ENCODE data around the gene SERPINF2.
"Not testable (repeated sequence)": the region's sequence is repeated elsewhere in the genome, so short reads cannot be mapped to it uniquely, and the experiment has no call there.

Gene SERPINF2

DNA sequence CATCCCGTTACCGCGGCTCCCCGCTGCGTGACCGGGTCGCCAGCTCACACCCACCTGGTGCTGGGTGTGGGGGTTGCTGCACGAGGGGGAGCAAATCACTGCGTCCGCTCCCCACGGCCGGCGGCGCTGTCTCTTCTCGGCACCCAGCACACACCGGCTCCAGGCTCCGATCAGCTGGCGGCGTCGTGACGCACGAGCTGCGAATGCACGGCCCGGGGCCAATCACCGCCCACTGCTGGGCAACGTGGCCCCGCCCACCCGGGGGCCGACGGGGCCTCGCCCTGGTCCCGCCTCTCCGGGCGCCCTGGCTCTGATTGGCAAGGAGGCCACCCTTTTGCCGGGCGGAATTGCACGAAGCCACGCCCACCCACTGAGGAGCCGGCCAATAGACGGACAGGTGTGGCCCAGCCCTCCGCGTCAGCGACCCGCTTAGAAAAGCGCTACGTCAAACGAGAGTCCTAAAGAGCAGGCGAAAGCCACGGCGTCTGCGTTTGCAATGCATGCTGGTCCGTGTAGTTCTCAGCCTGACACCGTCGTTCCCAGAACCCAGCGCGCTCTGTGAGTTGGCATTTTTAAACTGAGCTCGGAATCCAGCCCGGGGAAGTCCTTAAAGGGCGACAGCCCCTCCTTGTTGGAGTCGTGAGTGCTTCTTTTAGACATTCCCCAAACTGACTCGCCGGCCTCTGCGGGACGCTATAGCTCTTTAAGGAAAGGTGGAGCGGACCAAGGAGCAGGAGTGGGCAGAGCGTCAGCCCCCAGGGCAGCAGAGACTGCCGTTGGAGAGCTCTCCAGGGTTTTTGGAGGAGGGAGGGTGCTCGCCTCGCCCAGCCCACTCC lies 26.4 kb upstream of the SERPINF2 start:
- peak overlapping the region; percentile 72 for H3K4me3 ChIP-seq (ENCODE audit: low read depth, low read length)

DNA sequence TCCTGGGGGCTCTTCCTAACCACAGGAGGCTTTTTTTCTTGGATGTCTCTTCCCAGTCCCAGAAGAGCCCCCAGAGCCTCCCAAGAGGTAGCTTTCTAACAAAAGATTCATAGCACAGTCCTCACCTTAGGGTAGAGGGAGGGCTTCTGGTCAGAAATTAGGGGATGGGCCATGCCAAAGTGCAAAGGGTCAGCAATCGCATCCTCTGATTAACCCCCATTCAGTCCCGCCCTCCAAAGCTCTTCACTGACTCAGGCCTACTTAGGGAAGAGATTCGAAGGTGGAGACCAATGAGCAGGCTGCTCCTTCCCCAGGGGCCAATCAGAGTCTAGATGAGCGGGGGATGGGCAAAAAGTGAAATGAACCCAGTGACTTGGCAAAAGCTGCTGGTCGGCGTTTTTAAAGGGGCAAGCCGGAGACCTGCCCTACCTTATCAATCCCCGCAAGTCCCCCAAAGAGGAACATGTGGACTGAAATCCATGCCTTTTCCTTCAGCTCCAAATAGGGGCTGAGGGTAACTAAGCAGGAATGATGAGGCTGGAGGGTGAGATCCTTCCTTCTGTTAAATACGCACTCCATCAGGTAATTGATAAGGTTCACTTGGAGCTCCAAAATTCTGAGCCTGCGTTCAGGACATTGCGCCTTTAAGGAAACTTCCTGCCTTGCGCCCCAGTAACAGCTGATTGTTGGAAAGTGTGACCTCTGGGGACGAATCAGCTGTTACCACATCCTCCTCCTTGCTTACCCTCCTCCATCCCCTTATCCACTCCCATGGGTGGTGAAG lies 25.6 kb upstream of the SERPINF2 start:
- H3K4me3 ChIP-seq (ENCODE audit: low read depth, low read length) = peak overlapping the region; percentile 52

DNA sequence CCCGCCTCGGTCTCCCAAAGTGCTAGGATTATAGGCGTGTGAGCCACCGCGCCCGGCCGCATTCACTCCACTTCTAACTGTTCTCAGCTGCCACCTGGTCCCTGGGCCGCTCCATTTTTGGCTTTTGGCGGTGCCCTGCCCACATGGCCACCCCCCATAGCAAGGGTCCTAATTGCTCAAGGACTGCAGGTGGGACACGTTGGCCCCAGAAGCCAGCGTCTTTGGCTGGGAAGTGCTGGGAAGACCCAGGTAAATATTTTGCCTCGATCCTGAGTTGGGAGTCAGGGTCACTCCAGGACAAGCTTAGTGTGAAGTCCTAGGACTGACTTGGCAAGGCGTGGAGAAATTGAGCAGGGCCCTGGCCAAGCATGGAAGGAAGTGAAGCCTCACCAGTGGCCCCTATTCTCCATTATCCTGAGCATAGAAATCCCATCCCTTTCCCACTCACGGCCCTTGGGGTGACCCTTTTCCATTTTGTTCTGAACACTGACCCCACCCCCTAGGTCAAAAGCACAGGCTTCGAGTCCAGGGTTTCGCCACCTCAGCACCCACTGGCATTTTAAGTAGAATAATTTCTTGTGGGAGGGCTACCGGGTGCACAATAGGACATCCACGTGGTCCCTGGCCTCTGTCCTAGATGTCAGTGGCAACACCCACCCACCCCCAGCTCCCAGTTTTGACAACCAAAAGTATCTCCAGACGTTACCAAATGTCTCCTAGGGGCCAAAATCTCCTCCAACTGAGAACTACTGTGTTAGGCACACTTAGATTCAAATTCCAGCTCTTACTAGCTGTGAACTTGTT lies 24.1 kb upstream of the SERPINF2 start:
- H3K4me3 ChIP-seq (ENCODE audit: low read depth, low read length) = no peak overlapping the region

DNA sequence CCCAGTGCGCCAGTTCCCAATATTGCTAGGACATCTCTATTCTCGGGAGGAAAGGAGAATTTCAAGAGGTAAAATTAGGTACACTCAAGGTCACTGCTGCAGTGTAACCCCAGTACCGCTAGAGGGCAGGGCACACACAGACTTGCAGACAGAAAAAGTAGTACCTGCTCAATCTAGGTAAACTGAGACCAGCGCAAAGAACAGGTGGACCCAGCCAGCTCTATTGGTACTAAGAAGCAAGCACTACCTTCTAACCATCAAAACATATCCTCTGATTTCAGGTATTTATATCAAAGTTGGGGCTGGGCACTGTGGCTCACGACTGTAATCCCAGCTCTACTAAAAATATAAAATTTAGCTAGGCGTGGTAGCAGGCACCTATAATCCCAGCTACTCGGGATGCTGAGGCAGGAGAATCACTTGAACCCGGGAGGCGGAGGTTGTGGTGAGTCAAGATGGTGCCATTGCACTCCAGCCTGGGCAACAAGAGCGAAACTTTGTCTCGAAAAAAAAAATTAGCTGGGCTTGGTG lies 21.8 kb upstream of the SERPINF2 start:
- no peak overlapping the region for H3K4me3 ChIP-seq (ENCODE audit: low read depth, low read length)

DNA sequence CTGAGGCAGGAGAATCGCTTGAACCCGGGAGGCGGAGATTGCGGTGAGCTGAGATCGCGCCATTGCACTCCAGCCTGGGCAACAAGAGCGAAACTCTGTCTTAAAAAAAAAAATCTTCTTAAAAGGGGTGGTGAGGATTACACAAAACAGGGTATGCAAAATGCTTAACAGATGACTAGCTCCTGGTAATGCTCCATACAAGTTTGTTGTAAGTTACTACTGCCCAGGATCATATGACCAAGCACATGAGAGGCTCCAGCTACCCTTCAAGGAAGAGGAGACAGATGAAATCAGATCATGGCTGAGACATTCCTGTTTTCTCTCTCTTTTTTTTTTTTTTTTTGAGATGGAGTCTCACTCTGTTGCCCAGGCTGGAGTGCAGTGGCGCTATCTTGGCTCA lies 20.6 kb upstream of the SERPINF2 start:
- H3K4me3 ChIP-seq (ENCODE audit: low read depth, low read length) = not testable (repeated sequence)

DNA sequence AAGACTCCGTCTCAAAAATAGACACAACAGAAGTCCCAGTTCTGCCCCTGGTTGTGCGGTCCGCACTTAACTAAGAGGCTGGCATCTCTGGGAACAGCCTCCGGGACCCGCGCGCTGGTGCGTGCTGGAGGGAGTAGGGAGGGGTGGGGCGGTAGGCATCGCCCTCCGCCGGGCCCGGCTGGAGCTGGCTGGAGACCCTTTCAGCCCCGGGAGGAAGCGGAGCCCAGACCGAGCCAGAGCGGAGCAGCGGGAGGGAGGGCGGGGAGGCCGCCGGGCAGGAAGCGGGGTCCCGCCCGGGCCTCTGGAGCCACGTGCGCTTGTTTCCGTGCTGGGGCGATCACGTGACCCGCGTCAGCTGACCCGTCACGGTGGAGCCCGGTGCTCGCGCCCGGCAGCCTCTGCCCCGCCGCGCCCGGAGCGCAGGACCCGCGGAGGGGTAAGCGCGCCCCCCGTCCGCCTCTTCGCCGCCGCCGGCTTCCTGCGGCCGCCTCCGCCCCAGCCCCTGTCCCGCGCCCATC lies 18.3 kb upstream of the SERPINF2 start, which contains the start of gene WDR81:
WDR81 (plus strand) TSS at position 354 of the 518 bp plus-strand sequence. CDS start 256 bp downstream, outside the sequence.
- H3K4me3 ChIP-seq (ENCODE audit: low read depth, low read length) = peak within 1 kb of the TSS; percentile 43

DNA sequence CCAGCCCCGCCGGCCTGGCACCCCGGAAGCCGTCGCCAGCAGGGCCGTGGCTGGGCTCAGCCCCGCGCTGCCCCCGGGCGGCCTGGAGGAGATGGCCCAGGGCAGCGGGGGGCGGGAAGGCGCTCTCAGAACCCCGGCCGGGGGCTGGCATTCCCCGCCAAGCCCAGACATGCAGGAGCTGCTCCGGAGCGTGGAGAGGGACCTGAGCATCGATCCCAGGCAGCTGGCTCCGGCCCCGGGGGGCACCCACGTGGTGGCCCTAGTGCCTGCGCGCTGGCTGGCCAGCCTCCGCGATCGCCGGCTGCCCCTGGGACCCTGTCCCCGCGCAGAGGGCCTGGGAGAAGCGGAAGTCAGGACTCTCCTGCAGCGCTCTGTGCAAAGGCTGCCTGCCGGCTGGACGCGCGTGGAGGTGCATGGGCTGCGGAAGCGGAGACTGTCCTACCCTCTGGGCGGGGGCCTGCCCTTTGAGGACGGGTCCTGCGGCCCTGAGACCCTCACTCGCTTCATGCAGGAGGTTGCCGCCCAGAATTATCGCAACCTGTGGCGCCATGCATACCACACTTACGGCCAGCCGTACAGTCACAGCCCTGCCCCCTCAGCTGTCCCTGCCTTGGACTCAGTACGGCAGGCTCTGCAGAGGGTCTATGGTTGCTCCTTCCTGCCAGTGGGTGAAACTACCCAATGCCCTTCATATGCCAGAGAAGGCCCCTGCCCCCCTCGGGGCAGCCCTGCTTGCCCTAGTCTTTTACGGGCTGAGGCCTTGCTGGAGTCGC lies 17.6 kb upstream of the SERPINF2 start:
- peak overlapping the region; percentile 43 for H3K4me3 ChIP-seq (ENCODE audit: low read depth, low read length)

DNA sequence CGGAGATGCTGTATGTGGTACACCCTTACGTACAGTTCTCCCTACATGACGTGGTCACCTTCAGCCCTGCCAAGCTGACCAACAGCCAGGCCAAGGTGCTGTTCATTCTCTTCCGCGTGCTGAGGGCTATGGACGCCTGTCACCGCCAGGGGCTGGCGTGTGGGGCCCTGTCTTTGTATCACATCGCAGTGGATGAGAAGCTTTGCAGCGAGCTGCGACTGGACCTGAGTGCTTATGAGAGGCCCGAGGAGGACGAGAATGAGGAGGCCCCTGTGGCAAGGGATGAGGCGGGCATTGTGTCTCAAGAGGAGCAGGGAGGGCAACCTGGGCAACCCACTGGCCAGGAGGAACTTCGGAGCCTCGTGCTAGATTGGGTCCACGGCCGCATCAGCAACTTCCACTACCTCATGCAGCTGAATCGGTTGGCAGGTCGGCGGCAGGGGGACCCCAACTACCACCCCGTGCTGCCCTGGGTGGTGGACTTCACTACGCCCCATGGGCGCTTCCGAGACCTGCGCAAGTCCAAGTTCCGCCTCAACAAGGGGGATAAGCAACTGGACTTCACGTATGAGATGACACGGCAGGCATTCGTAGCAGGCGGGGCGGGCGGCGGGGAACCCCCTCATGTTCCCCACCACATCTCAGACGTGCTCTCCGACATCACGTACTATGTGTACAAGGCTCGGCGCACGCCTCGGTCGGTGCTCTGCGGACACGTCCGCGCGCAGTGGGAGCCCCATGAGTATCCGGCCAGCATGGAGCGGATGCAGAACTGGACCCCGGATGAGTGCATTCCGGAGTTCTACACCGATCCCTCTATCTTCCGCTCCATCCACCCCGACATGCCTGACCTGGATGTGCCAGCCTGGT lies 16.8 kb upstream of the SERPINF2 start:
- H3K4me3 ChIP-seq (ENCODE audit: low read depth, low read length) = no peak overlapping the region

DNA sequence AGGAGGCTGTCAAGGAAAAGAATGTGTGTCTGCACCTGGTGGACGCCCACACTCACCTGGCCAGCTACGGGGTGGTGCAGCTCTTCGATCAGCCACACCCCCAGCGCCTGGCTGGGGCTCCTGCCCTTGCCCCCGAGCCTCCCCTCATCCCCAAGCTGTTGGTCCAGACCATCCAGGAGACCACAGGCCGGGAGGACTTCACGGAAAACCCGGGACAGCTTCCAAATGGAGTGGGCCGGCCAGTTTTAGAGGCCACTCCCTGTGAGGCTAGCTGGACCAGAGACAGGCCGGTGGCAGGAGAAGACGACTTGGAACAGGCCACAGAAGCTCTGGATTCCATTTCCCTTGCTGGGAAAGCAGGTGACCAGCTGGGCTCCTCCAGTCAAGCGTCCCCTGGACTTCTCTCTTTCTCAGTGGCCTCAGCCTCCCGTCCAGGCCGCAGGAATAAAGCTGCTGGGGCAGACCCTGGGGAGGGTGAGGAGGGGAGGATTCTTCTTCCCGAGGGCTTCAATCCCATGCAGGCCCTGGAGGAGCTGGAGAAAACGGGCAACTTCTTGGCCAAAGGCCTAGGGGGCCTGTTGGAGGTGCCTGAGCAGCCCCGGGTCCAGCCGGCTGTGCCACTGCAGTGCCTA lies 15.9 kb upstream of the SERPINF2 start:
- no peak overlapping the region for H3K4me3 ChIP-seq (ENCODE audit: low read depth, low read length)

DNA sequence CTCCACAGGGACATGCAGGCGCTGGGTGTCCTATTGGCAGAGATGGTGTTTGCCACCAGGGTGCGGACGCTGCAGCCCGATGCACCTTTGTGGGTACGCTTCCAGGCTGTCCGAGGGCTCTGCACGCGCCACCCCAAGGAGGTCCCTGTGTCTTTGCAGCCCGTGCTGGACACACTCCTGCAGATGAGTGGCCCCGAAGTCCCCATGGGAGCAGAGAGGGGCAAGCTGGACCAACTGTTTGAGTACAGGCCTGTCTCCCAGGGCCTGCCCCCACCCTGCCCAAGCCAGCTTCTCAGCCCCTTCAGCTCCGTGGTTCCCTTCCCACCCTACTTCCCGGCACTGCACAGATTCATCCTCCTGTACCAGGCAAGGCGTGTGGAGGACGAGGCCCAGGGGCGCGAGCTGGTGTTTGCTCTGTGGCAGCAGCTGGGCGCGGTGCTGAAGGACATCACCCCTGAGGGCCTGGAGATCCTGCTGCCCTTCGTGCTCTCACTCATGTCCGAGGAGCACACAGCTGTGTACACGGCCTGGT lies 15.3 kb upstream of the SERPINF2 start:
- H3K4me3 ChIP-seq (ENCODE audit: low read depth, low read length) = no peak overlapping the region

DNA sequence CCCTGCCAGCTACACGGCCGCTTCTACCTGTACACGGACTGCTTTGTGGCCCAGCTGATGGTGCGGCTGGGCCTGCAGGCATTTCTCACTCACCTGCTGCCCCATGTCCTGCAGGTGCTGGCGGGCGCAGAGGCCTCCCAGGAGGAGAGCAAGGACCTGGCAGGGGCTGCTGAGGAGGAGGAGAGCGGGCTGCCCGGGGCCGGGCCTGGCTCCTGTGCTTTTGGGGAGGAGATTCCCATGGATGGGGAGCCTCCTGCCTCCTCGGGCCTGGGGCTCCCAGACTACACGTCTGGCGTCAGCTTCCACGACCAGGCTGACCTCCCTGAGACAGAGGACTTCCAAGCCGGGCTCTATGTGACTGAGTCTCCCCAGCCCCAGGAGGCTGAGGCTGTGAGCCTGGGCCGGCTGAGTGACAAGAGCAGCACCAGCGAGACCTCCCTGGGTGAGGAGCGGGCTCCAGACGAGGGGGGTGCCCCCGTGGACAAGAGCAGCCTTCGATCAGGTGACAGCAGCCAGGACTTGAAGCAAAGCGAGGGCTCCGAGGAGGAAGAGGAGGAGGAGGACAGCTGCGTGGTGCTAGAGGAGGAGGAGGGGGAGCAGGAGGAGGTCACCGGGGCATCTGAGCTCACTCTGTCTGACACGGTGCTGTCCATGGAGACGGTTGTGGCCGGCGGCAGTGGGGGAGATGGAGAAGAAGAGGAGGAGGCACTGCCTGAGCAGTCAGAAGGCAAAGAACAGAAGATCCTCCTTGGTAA lies 14.6 kb upstream of the SERPINF2 start:
- H3K4me3 ChIP-seq (ENCODE audit: low read depth, low read length) = no peak overlapping the region

DNA sequence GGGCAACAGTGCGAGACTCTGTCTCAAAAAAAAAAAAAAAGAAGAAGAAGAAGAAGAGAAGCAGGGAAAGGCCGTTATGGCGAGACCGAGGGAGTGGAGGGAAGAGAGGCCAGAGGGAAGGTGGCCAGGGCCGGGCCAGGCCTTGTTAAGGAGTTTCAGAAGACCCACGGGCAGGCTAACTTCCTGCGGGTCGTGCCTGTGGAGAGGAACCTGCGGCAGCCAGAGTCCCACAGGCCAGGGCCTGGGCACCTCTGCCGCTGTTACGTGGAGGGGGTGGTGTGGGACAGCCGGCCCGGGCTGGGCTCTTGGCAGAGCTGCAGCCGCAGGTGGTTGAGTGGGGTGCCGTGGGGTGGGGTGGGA lies 12.7 kb upstream of the SERPINF2 start:
- H3K4me3 ChIP-seq (ENCODE audit: low read depth, low read length) = no peak overlapping the region

DNA sequence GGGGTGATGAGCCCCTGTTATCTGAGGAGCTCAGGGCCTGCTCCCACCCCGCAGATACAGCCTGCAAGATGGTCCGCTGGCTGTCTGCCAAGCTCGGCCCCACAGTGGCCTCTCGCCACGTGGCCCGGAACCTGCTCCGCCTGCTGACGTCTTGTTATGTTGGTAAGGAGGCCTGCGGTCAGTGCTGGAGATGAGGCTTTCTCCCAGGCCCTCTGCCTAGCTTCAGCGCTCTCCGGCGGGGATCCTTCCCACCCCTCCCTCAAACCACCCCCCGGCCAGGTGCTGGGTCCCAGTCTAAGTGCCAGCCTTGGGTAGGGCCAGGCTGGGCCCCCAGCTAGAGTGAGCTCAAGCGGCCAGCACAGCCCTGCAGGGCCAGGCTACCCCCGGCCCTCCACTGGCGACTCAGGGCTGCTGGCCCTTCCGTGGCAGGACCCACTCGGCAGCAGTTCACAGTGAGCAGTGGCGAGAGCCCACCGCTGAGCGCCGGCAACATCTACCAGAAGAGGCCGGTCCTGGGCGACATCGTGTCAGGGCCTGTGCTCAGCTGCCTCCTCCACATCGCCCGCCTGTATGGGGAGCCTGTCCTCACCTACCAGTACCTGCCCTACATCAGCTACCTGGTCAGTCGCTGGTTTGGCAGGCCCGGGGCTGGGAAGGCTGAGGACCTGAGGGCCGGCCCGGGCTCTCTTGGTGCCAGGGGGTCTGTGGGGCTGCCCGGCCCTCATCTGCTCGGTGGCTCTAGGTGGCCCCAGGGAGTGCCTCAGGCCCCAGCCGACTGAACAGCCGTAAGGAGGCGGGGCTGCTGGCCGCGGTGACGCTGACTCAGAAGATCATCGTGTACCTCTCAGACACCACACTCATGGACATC lies 12.1 kb upstream of the SERPINF2 start:
- no peak overlapping the region for H3K4me3 ChIP-seq (ENCODE audit: low read depth, low read length)

DNA sequence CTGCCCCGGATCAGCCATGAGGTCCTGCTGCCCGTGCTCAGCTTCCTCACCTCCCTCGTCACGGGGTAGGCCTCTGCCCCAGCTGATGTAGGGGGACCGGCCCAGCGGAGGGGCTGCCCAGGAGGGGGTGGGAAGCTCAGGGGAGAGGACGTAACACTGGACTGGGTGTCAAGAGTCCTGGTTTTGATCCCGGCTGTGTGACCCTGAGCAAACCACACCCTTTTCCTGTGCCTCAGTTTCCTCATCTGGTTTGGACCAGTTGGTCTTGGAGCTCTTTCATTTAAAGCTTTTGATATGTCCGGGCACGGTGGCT lies 11.5 kb upstream of the SERPINF2 start:
- no peak overlapping the region for H3K4me3 ChIP-seq (ENCODE audit: low read depth, low read length)

DNA sequence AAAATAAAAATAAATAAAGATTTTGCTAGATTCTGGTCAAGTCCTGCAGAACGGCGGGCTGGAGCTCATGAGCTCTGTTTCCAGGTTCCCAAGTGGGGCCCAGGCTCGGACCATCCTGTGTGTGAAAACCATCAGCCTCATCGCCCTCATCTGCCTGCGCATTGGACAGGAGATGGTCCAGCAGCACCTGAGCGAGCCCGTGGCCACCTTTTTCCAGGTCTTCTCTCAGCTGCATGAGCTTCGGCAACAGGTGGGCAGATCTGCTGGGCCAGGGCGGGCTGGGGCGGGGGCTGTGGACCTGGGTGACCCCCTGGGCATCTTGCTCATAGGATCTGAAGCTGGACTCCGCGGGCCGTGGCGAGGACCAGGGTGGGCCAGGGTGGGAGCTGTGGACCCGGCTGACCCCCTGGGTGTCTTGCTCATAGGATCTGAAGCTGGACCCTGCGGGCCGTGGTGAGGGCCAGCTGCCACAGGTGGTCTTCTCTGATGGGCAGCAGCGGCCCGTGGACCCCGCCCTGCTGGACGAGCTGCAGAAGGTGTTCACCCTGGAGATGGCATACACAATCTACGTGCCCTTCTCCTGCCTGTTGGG lies 10.3 kb upstream of the SERPINF2 start:
- H3K4me3 ChIP-seq (ENCODE audit: low read depth, low read length) = no peak overlapping the region

DNA sequence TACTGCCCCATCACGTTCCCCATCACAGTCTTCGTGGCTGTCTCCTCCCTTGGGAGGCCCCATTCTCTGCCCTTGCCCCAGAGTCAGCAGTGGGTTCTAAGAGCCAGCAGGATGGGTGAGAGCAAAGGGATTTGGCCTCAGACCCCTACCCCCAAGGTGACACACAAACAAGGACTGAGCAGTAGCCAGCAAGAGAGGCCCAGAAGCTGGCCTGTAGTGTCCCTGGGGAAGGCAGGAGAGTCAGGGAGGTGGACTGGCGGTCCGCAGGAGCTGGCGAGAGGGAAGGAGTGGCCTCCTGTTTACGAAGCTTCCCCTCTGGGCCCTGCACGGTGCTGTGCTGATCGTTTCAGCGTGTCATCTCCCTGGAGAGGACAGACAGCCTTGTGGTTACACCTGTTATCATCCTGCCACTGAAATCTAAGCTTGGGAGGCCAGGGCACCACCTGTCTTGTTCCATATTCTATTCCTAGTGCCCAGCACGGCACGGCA lies 9.8 kb upstream of the SERPINF2 start:
- no peak overlapping the region for H3K4me3 ChIP-seq (ENCODE audit: low read depth, low read length)

All from iPS-11a (cell line).